K562 (cell line): Measurements from ENCODE around the gene PLEKHA6. TPM values are rescaled to one million over a fixed set of nuclear protein-coding genes. Genes with fewer than 3 reads are reported as not detected.

ENCODE experiments used
- ATAC-seq: fragments of 200-7000 bp; cut with Tn5 transposase; 3 replicates; pipeline ENCODE4 v1.9.1; 2020; ENCODE audit warnings: moderate library complexity
- BruUV-seq: library from RNA; stranded (reverse); fragments of 400-500 nt; replicated peaks from 2 replicates; lab custom pipeline; 2021; lab: Mats Ljungman, UMichigan
- CTCF ChIA-PET: fragments of 300-600 bp; formaldehyde crosslinking; extraction: SDS; loops from one replicate; lab custom pipeline; 2021; ENCODE audit warnings: low intra/inter-chr PET ratio; lab: Yijun Ruan, JAX
- POLR2A ChIA-PET: fragments of 300-600, 350-650 bp; sonication (Branson Sonifier 250); formaldehyde crosslinking; extraction: SDS; loops from one replicate; lab custom pipeline; 2021; ENCODE audit warnings: antibody characterized with exemption, inconsistent platforms; lab: Yijun Ruan, JAX
- DNase-seq, 4 experiments: peaks; one replicate each; pipeline versions ENCODE4 v3.0.0 to v3.0.0-alpha.2; 2011 to 2018; ENCODE audit warnings: low spot score in 3 of 4, mixed read lengths in 3 of 4; ENCODE audit errors: extremely low read depth in 1 of 4
- FAIRE-seq: peaks from 2 replicates; lab custom pipeline; 2011; peaks lifted over from hg19 to GRCh38; lab: Jason Lieb, UNC
- H2AFZ ChIP-seq: 2 replicates; pipeline ENCODE4 v1.6.0; 2011; ENCODE audit warnings: low read depth, low read length, control low read depth, inconsistent platforms
- H3K27ac ChIP-seq: fragments of 200-600 bp; 3 replicates; pipeline ENCODE4 v1.8.0; 2011; ENCODE audit warnings: low read depth, mild to moderate bottlenecking, control low read depth, inconsistent platforms, low read length, moderate library complexity, mixed read lengths; ENCODE audit errors: extremely low read depth
- H3K27me3 ChIP-seq, 2 experiments: fragments of 300-600 bp in 1 of 2; 2 replicates in 1 of 2; 3 replicates in 1 of 2; pipeline versions ENCODE4 v1.6.0 to v1.8.0; 2011; ENCODE audit warnings: inconsistent platforms in 2 of 2, low read length in 2 of 2, mild to moderate bottlenecking in 1 of 2, mixed read lengths in 1 of 2, moderate library complexity in 1 of 2; ENCODE audit not compliant: control insufficient read depth in 2 of 2, insufficient read depth in 2 of 2
- H3K36me3 ChIP-seq: fragments of 300-600 bp; 3 replicates; pipeline ENCODE4 v1.8.0; 2011; ENCODE audit warnings: mild to moderate bottlenecking, low read length, inconsistent platforms; ENCODE audit not compliant: control insufficient read depth, insufficient read depth
- H3K4me1 ChIP-seq, 2 experiments: fragments of 200-600 bp in 1 of 2; replicated peaks in 1 of 2; 2 replicates in 1 of 2; 3 replicates in 1 of 2; pipeline versions ENCODE4 v1.5.1 to v1.8.0; 2011; ENCODE audit warnings: inconsistent platforms in 2 of 2, low read length in 2 of 2, mild to moderate bottlenecking in 1 of 2, mixed read lengths in 1 of 2, moderate library complexity in 1 of 2; ENCODE audit not compliant: control insufficient read depth in 2 of 2, insufficient read depth in 2 of 2
- H3K4me2 ChIP-seq: 2 replicates; pipeline ENCODE4 v1.6.1; 2011; ENCODE audit warnings: low read length, control low read depth, inconsistent platforms, mixed read lengths; ENCODE audit not compliant: insufficient read depth
- H3K4me3 ChIP-seq: fragments of 200-600 bp; sonication (generic), shearing (Covaris generic); 2 replicates; pipeline ENCODE4 v1.5.1; 2016; ENCODE audit warnings: control low read depth, inconsistent platforms
- H3K79me2 ChIP-seq: fragments of 200-600 bp; 3 replicates; pipeline ENCODE4 v1.8.0; 2011; ENCODE audit warnings: low read length, inconsistent platforms; ENCODE audit not compliant: control insufficient read depth, insufficient read depth
- H3K9ac ChIP-seq, 2 experiments: 2 replicates each; pipeline versions ENCODE4 v1.6.0 to v1.6.1; 2011; ENCODE audit warnings: low read depth in 2 of 2, low read length in 2 of 2, control low read depth in 1 of 2, inconsistent platforms in 1 of 2, mild to moderate bottlenecking in 1 of 2, mixed read lengths in 1 of 2; ENCODE audit not compliant: insufficient read depth in 1 of 2
- H3K9me1 ChIP-seq: one replicate; pipeline ENCODE4 v1.6.0; 2011; ENCODE audit warnings: inconsistent platforms, mild to moderate bottlenecking, low read length, moderate library complexity; ENCODE audit not compliant: control insufficient read depth, insufficient read depth
- H3K9me3 ChIP-seq: replicated peaks from 2 replicates; pipeline ENCODE4 v1.5.1; 2011; ENCODE audit warnings: low read depth, low read length, inconsistent platforms; ENCODE audit not compliant: control insufficient read depth, insufficient read depth
- H4K20me1 ChIP-seq: replicated peaks from 2 replicates; pipeline ENCODE4 v1.6.1; 2011; ENCODE audit warnings: low read length, inconsistent platforms, mixed read lengths; ENCODE audit not compliant: control insufficient read depth, insufficient read depth
- CBX1 ChIP-seq: sonication (generic); IDR thresholded peaks from 2 replicates; pipeline ENCODE4 v1.6.1; 2016; ENCODE audit warnings: antibody characterized with exemption, low read depth, mild to moderate bottlenecking
- FOXM1 ChIP-seq, 2 experiments: fragments of 450-650 bp in 1 of 2; sonication (generic) in 1 of 2; formaldehyde crosslinking in 1 of 2; IDR thresholded peaks; 2 replicates each; pipeline versions ENCODE4 v1.6.1 to v1.9.0; 2017 to 2022; ENCODE audit warnings: low read depth in 2 of 2, mild to moderate bottlenecking in 2 of 2, missing genetic modification reagents in 1 of 2, moderate library complexity in 1 of 2
- GTF2B ChIP-seq: IDR thresholded peaks from 2 replicates; pipeline ENCODE4 v1.6.1; 2011; ENCODE audit not compliant: insufficient read length; ENCODE audit errors: extremely low read depth
- HBP1 ChIP-seq: fragments of 450-650 bp; formaldehyde crosslinking; IDR thresholded peaks from 2 replicates; pipeline ENCODE4 v1.4.0; 2022; ENCODE audit warnings: missing genetic modification characterization
- MNT ChIP-seq, 2 experiments: fragments of 450-650 bp; conservative IDR thresholded peaks; 2 replicates each; pipeline ENCODE4 v1.6.1; 2017; ENCODE audit warnings: mild to moderate bottlenecking in 2 of 2, moderate library complexity in 2 of 2
- POLR2AphosphoS2 ChIP-seq: IDR thresholded peaks from 2 replicates; pipeline ENCODE4 v1.6.1; 2012; ENCODE audit warnings: low read length, improper control_type of control experiment
- PREB ChIP-seq: sonication (generic); formaldehyde crosslinking; IDR thresholded peaks from 2 replicates; pipeline ENCODE4 v1.8.1; 2023; ENCODE audit warnings: mild to moderate bottlenecking, missing genetic modification reagents
- ZBTB9 ChIP-seq: fragments of 450-650 bp; formaldehyde crosslinking; IDR thresholded peaks from 2 replicates; pipeline ENCODE4 v1.4.0; 2020; ENCODE audit warnings: mild to moderate bottlenecking, moderate library complexity
- ZNF57 ChIP-seq: fragments of 450-650 bp; formaldehyde crosslinking; IDR thresholded peaks from 2 replicates; pipeline ENCODE4 v1.4.0; 2020; ENCODE audit warnings: mild to moderate bottlenecking, moderate library complexity
- ZNF717 ChIP-seq: fragments of 250-450 bp; sonication (Bioruptor Pico); IDR thresholded peaks from 2 replicates; pipeline ENCODE4 v1.5.0; 2021
- whole genome bisulfite sequencing: fragments of 100-300 bp; shearing (Covaris generic); methylation state at CpG from one replicate; pipeline ENCODE4 v1.1.6; 2016; ENCODE audit warnings: low coverage, mixed read lengths; ENCODE audit not compliant: insufficient coverage; ENCODE audit errors: missing lambda C conversion rate; 5-methylcytosine and 5-hydroxymethylcytosine counted together
- in situ Hi-C: fragments of 300-500 bp; cut with MboI; formaldehyde crosslinking; loops from 4 replicates; pipeline ENCODE4 v1.15.0; 2018; ENCODE audit warnings: inconsistent platforms, mixed read lengths
- intact Hi-C: fragments of 100-400 bp; cut with micrococcal nuclease; formaldehyde crosslinking; loops from 2 replicates; pipeline ENCODE4 v1.14.2; 2022
- polyA plus RNA-seq, 8 experiments: library from polyadenylated mRNA; depleted of rRNA in 4 of 8; stranded (reverse) in 5 of 8; unstranded in 3 of 8; fragments of >200 nt; fragmentation: Nextera tagmentation in 2 of 8; fragmentation: Illumina TruSeq in 1 of 8; extraction: Ambion mirVana in 2 of 8; extraction: Trizol in 1 of 8; gene quantifications; 2 replicates each; pipeline versions ENCODE4 v1.2.1 to v1.2.3, GENCODE V29; 2011 to 2014; ENCODE audit warnings: inconsistent platforms in 1 of 8, missing spikeins in 1 of 8
- total RNA-seq, 7 experiments: library from RNA; depleted of rRNA in 6 of 7; stranded (reverse); fragments of >200 nt in 6 of 7; fragmentation: Illumina TruSeq in 2 of 7; extraction: Trizol in 2 of 7; gene quantifications; 2 replicates each; pipeline versions ENCODE4 v1.2.1 to v1.2.3, GENCODE V29; 2011 to 2021; ENCODE audit warnings: low replicate concordance in 1 of 7

PLEKHA6 gene
- total and polyA plus RNA-seq, 9 of the 15 experiments (the other 6 are each of a cell fraction or from before 2014, with no cell fraction given), result under 0.01 to 0.33 (median 0.01) TPM; not detected in 4

GRCh38 chr1:204198348-204199340 lies 161.1 kb downstream of the PLEKHA6 start (continued):
- TF ChIP-seq GTF2B, result no peak
- no peak for TF ChIP-seq PREB (CRISPR knock-in tag)
- TF ChIP-seq ZNF717 (CRISPR knock-in tag), result no peak

- FAIRE-seq (no peak), DNase-seq (no peak), ATAC-seq (no peak)
- ChIA-PET POLR2A (interaction anchor here (0.7 kb wide), 1 partner anchor 17 kb away, joined by 3 read pairs; no protein-coding TSS in a partner anchor), CTCF (no interaction called here)
- Histone ChIP-seq H3K36me3 (no peaks in the 10 kb centered on the region), H3K79me2 (no peaks in the 10 kb centered on the region), H3K9me3 (no peaks in the 10 kb centered on the region; the same call in 1 of the 2 replicates), H3K4me1 (no peaks in the 10 kb centered on the region), H4K20me1 (no peaks in the 10 kb centered on the region), H3K9ac (no peak overlapping the region), H3K4me2 (no peak overlapping the region), H3K4me3 (no peak overlapping the region), H3K27ac (no peak overlapping the region), H2AFZ (no peak overlapping the region), H3K27me3 (peaks cover 19 to 73% of the 10 kb centered on the region in 2 experiments; a peak in 4 of 5 replicates), H3K9me1 (no peaks in the 10 kb centered on the region)
- no TSS peak for BruUV-seq
- in situ Hi-C loops, result no loop called here
- 4% methylated on average over 5 of the region's 5 CpGs for WGBS
- intact Hi-C loops, result no loop called here
- no peak for TF ChIP-seq CBX1
- no peak for TF ChIP-seq MNT (conservative IDR thresholded peaks at IDR 0.05)
- TF ChIP-seq FOXM1 (IDR thresholded peaks at IDR 0.05; ENCODE audit: low read depth), result no peak
- TF ChIP-seq FOXM1 (CRISPR knock-in tag; IDR thresholded peaks at IDR 0.05; ENCODE audit: low read depth), result no peak
- TF ChIP-seq HBP1 (CRISPR knock-in tag), result no peak
- TF ChIP-seq ZNF57 (CRISPR knock-in tag), result no peak
- no peak for TF ChIP-seq POLR2AphosphoS2
- no peak for TF ChIP-seq ZBTB9
Measured at GRCh38 chr1:204197068-204197467, 162.7 kb downstream of the PLEKHA6 start.
